HEK293 (cell line): ENCODE results near the gene CYB5B.

Experiments
- CTCF ChIA-PET: fragments of 350-600 bp; formaldehyde crosslinking; extraction: SDS; loops from one replicate; lab custom pipeline; 2021; ENCODE audit warnings: antibody characterized with exemption; lab: Yijun Ruan, JAX
- POLR2A ChIA-PET: fragments of 300-600 bp; formaldehyde crosslinking; extraction: SDS; loops from one replicate; lab custom pipeline; 2020; ENCODE audit warnings: antibody characterized with exemption, inconsistent platforms; lab: Yijun Ruan, JAX
- H3K27ac ChIP-seq: fragments of 200-500 bp; sonication (Bioruptor generic); 2 replicates; pipeline ENCODE4 v1.5.1; 2014; ENCODE audit warnings: low read depth, low read length, control low read depth, inconsistent platforms; ENCODE audit errors: extremely low read depth
- H3K36me3 ChIP-seq, 2 experiments: fragments of 200-500 bp in 1 of 2; sonication (Bioruptor generic) in 1 of 2; 1 replicate in 1 of 2; 2 replicates in 1 of 2; pipeline ENCODE4 v1.5.1; 2014 to 2017; ENCODE audit warnings: inconsistent platforms in 2 of 2, low read length in 2 of 2; ENCODE audit not compliant: control insufficient read depth in 2 of 2, insufficient read depth in 1 of 2
- H3K4me1 ChIP-seq: fragments of 200-500 bp; sonication (Bioruptor generic); 2 replicates; pipeline ENCODE4 v1.5.1; 2014; ENCODE audit warnings: mild to moderate bottlenecking, low read length, inconsistent platforms; ENCODE audit not compliant: control insufficient read depth, insufficient read depth
- H3K4me3 ChIP-seq: 2 replicates; pipeline ENCODE4 v1.5.1; 2011; ENCODE audit warnings: low read depth, mild to moderate bottlenecking, control low read depth, low read length, moderate library complexity
- H3K9me3 ChIP-seq: fragments of 200-500 bp; sonication (Bioruptor generic); 2 replicates; pipeline ENCODE4 v1.5.1; 2014; ENCODE audit warnings: low read depth, low read length, inconsistent platforms; ENCODE audit not compliant: control insufficient read depth, insufficient read depth
- BCL11B ChIP-seq: fragments of 450-650 bp; formaldehyde crosslinking; IDR thresholded peaks from 2 replicates; pipeline ENCODE4 v1.5.1; 2016; ENCODE audit warnings: low read depth, missing biosample characterization, missing genetic modification characterization
- KLF16 ChIP-seq: fragments of 450-650 bp; formaldehyde crosslinking; IDR thresholded peaks from 2 replicates; pipeline ENCODE4 v1.5.1; 2017; ENCODE audit warnings: missing biosample characterization, missing genetic modification characterization
- ZNF112 ChIP-seq: fragments of 450-650 bp; formaldehyde crosslinking; IDR thresholded peaks from 2 replicates; pipeline ENCODE4 v1.5.0; 2017; ENCODE audit warnings: missing biosample characterization, missing genetic modification characterization
- ZNF140 ChIP-seq: fragments of 450-650 bp; formaldehyde crosslinking; IDR thresholded peaks from 2 replicates; pipeline ENCODE4 v1.5.1; 2016; ENCODE audit warnings: missing biosample characterization, missing genetic modification characterization
- ZNF174 ChIP-seq: fragments of 450-650 bp; formaldehyde crosslinking; IDR thresholded peaks from 2 replicates; pipeline ENCODE4 v1.5.0; 2017; ENCODE audit warnings: missing biosample characterization, mild to moderate bottlenecking, missing genetic modification characterization
- ZNF214 ChIP-seq: fragments of 450-650 bp; formaldehyde crosslinking; IDR thresholded peaks from 2 replicates; pipeline ENCODE4 v1.5.1; 2017; ENCODE audit warnings: missing biosample characterization, mild to moderate bottlenecking, missing genetic modification characterization, borderline replicate concordance
- ZNF335 ChIP-seq: fragments of 450-650 bp; formaldehyde crosslinking; conservative IDR thresholded peaks from 2 replicates; pipeline ENCODE4 v1.5.1; 2016; ENCODE audit warnings: missing biosample characterization, missing genetic modification characterization
- ZNF37A ChIP-seq: fragments of 450-650 bp; IDR thresholded peaks from 2 replicates; pipeline ENCODE4 v1.5.1; 2018; ENCODE audit warnings: missing biosample characterization, missing genetic modification characterization
- ZNF701 ChIP-seq: fragments of 450-650 bp; formaldehyde crosslinking; IDR thresholded peaks from 2 replicates; pipeline ENCODE4 v1.5.1; 2016; ENCODE audit warnings: missing biosample characterization, missing genetic modification characterization
- ZNF791 ChIP-seq: fragments of 450-650 bp; formaldehyde crosslinking; IDR thresholded peaks from 2 replicates; pipeline ENCODE4 v1.5.1; 2016; ENCODE audit warnings: missing biosample characterization, missing genetic modification characterization
- TF ChIP-seq, protein P1 (sequence below): fragments of 450-650 bp; formaldehyde crosslinking; IDR thresholded peaks from 2 replicates; pipeline ENCODE4 v1.5.1; 2016; ENCODE audit warnings: missing biosample characterization, missing genetic modification characterization
- TF ChIP-seq, protein P2 (sequence below): fragments of 450-650 bp; formaldehyde crosslinking; IDR thresholded peaks from 2 replicates; pipeline ENCODE4 v1.5.1; 2017; ENCODE audit warnings: missing biosample characterization, missing genetic modification characterization
- TF ChIP-seq, protein P3 (sequence below): fragments of 450-650 bp; formaldehyde crosslinking; IDR thresholded peaks from 2 replicates; pipeline ENCODE4 v1.5.1; 2016; ENCODE audit warnings: missing biosample characterization, missing genetic modification characterization
- TF ChIP-seq, protein P4 (sequence below): fragments of 450-650 bp; formaldehyde crosslinking; IDR thresholded peaks from 2 replicates; pipeline ENCODE4 v1.5.1; 2016; ENCODE audit warnings: missing biosample characterization, missing genetic modification characterization
- TF ChIP-seq, protein P5 (sequence below): fragments of 450-650 bp; formaldehyde crosslinking; IDR thresholded peaks from 2 replicates; pipeline ENCODE4 v1.5.1; 2016; ENCODE audit warnings: missing biosample characterization, missing genetic modification characterization

Gene CYB5B

DNA sequence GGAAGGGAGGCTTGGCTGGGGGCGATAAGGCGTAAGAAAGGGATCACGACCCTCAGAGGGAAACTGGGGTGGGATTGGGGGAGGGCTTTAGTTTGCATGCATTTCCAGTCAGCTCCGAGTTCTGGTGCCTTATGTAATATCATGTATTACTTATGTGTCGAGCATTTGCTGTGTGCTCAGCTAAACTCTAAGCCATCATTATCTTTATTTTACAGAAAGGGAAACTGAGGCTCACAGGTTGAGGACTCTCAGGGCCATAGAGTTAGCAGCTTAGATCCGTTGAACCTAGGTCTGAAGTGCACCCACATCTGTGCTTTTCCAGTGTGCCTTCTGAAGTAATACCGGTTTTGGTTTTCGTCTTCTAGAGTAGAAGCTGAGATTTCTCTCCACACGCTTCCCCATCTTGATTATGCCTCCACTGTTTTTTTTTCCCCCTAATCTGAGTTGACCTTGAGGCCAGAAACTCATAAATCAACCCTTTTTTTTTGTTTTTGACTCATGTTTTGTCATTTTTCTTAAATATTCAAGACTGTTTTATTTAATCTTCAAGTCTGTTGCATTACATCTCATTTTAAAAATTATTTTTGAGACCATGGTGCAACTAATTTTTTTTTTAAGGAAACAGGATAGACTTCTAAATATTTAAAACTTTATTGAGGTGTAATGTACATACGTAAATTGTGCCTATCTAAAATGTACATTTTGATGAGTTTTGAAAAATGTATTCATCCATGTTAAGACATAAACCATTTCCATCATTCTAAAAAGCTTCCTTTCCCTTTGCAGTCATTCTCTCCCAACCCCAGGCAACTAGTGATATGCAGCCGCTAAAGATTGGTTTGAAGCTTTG, 741 bp downstream of the CYB5B start:
- peaks cover 27 to 36% of the 10 kb centered on the region in 2 experiments; a peak in 2 of 3 replicates for H3K36me3 ChIP-seq
- peak overlapping the region; percentile 89 for H3K27ac ChIP-seq
- POLR2A ChIA-PET, result interaction anchor here (0.6 to 1.9 kb wide), 7 partner anchors 10 to 330 kb away, joined by 3 to 5 read pairs (median 4); partner anchors contain the start of gene NOB1
- TF ChIP-seq BCL11B (tag by site-specific recombination), result no peak
- TF ChIP-seq ZNF791, result no peak
- peak; percentile 31; the same call in 1 of the 2 replicates for TF ChIP-seq ZNF335 (tag by site-specific recombination)
- TF ChIP-seq ZNF37A (tag by site-specific recombination), result no peak
- no peak for TF ChIP-seq ZNF214 (tag by site-specific recombination)
- TF ChIP-seq, protein P1, sequence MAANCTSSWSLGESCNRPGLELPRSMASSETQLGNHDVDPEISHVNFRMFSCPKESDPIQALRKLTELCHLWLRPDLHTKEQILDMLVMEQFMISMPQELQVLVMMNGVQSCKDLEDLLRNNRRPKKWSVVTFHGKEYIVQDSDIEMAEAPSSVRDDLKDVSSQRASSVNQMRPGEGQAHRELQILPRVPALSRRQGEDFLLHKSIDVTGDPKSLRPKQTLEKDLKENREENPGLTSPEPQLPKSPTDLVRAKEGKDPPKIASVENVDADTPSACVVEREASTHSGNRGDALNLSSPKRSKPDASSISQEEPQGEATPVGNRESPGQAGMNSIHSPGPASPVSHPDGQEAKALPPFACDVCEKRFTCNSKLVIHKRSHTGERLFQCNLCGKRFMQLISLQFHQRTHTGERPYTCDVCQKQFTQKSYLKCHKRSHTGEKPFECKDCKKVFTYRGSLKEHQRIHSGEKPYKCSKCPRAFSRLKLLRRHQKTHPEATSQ (tag by site-specific recombination), result 0 out of 2 replicates have a peak, but pooled peaks have one; percentile 55
- TF ChIP-seq KLF16 (tag by site-specific recombination), result no peak
- TF ChIP-seq ZNF174 (tag by site-specific recombination), result no peak
- TF ChIP-seq, protein P2, sequence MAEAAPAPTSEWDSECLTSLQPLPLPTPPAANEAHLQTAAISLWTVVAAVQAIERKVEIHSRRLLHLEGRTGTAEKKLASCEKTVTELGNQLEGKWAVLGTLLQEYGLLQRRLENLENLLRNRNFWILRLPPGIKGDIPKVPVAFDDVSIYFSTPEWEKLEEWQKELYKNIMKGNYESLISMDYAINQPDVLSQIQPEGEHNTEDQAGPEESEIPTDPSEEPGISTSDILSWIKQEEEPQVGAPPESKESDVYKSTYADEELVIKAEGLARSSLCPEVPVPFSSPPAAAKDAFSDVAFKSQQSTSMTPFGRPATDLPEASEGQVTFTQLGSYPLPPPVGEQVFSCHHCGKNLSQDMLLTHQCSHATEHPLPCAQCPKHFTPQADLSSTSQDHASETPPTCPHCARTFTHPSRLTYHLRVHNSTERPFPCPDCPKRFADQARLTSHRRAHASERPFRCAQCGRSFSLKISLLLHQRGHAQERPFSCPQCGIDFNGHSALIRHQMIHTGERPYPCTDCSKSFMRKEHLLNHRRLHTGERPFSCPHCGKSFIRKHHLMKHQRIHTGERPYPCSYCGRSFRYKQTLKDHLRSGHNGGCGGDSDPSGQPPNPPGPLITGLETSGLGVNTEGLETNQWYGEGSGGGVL (tag by site-specific recombination), result peak; percentile 7; the same call in 1 of the 2 replicates
- TF ChIP-seq, protein P3, sequence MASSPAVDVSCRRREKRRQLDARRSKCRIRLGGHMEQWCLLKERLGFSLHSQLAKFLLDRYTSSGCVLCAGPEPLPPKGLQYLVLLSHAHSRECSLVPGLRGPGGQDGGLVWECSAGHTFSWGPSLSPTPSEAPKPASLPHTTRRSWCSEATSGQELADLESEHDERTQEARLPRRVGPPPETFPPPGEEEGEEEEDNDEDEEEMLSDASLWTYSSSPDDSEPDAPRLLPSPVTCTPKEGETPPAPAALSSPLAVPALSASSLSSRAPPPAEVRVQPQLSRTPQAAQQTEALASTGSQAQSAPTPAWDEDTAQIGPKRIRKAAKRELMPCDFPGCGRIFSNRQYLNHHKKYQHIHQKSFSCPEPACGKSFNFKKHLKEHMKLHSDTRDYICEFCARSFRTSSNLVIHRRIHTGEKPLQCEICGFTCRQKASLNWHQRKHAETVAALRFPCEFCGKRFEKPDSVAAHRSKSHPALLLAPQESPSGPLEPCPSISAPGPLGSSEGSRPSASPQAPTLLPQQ (tag by site-specific recombination), result 0 out of 2 replicates have a peak, but pooled peaks have one; percentile 4
- H3K4me1 ChIP-seq, result no peaks in the 10 kb centered on the region
- no peaks in the 10 kb centered on the region for H3K9me3 ChIP-seq
- peak overlapping the region; percentile 72 for H3K4me3 ChIP-seq
- CTCF ChIA-PET, result interaction anchor here (1.2 to 1.3 kb wide), 2 partner anchors 21 to 26 kb away, joined by 3 to 4 read pairs; no protein-coding TSS in a partner anchor

DNA sequence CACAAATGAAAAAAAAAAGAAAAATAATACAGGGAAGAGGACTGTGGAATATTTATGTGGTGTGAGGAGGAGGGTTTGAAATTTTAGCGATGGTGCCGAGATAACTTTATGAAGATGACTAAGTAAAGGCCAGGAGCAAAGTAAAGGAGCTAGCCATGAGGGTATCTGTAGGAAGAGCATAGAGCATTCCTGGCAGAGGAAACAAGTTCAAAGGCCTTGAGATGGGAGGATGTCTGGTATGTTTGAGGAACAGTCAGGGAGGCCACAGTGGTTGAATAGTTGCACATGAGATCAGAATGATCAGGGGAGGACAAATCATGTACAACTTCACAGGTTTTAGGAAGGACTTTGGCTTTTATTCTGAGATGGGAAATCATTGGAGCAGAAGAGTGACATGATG, 4.2 kb downstream of the CYB5B start:
- no peak overlapping the region for H3K4me3 ChIP-seq
- H3K4me1 ChIP-seq, result no peaks in the 10 kb centered on the region
- peaks cover 43 to 69% of the 10 kb centered on the region in 2 experiments; a peak in 2 of 3 replicates for H3K36me3 ChIP-seq
- H3K9me3 ChIP-seq, result no peaks in the 10 kb centered on the region
- no peak for TF ChIP-seq ZNF140 (tag by site-specific recombination)
- no peak for TF ChIP-seq ZNF112 (tag by site-specific recombination)
- TF ChIP-seq, protein P4, sequence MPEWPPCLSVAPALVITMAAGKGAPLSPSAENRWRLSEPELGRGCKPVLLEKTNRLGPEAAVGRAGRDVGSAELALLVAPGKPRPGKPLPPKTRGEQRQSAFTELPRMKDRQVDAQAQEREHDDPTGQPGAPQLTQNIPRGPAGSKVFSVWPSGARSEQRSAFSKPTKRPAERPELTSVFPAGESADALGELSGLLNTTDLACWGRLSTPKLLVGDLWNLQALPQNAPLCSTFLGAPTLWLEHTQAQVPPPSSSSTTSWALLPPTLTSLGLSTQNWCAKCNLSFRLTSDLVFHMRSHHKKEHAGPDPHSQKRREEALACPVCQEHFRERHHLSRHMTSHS (tag by site-specific recombination), result no peak
- TF ChIP-seq, protein P5, sequence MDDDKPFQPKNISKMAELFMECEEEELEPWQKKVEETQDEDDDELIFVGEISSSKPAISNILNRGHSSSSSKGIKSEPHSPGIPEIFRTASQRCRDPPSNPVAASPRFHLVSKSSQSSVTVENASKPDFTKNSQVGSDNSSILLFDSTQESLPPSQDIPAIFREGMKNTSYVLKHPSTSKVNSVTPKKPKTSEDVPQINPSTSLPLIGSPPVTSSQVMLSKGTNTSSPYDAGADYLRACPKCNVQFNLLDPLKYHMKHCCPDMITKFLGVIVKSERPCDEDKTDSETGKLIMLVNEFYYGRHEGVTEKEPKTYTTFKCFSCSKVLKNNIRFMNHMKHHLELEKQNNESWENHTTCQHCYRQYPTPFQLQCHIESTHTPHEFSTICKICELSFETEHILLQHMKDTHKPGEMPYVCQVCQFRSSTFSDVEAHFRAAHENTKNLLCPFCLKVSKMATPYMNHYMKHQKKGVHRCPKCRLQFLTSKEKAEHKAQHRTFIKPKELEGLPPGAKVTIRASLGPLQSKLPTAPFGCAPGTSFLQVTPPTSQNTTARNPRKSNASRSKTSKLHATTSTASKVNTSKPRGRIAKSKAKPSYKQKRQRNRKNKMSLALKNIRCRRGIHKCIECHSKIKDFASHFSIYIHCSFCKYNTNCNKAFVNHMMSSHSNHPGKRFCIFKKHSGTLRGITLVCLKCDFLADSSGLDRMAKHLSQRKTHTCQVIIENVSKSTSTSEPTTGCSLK (tag by site-specific recombination), result no peak
- TF ChIP-seq ZNF701 (tag by site-specific recombination), result no peak
- H3K27ac ChIP-seq, result no peak overlapping the region
- CTCF ChIA-PET, result interaction anchor here (0.6 kb wide), 2 partner anchors 13 to 204 kb away, joined by 3 to 4 read pairs; no protein-coding TSS in a partner anchor
- POLR2A ChIA-PET, result no interaction called here
